MM.1S (cell line): ENCODE data around the gene GADD45B.
"Not testable (repeated sequence)": the region's sequence is repeated elsewhere in the genome, so short reads cannot be mapped to it uniquely, and the experiment has no call there.

ENCODE experiments used
- DNase-seq: peaks from one replicate; pipeline ENCODE4 v3.0.0-alpha.2; 2015
- H2AFZ ChIP-seq: fragments of 300-600 bp; sonication (generic); 2 replicates; pipeline ENCODE4 v1.6.0; 2016; ENCODE audit warnings: antibody characterized with exemption, low read length
- H3F3A ChIP-seq: fragments of 300-600 bp; sonication (generic); 2 replicates; pipeline ENCODE4 v1.6.1; 2016; ENCODE audit warnings: mild to moderate bottlenecking, antibody characterized with exemption, low read length, moderate library complexity, mixed read lengths; ENCODE audit not compliant: insufficient read depth
- H3K27ac ChIP-seq: fragments of 300-600 bp; sonication (generic); 2 replicates; pipeline ENCODE4 v1.5.1; 2016; ENCODE audit warnings: mild to moderate bottlenecking, low read length
- H3K27me3 ChIP-seq: fragments of 300-600 bp; sonication (generic); replicated peaks from 2 replicates; pipeline ENCODE4 v1.6.0; 2016; ENCODE audit warnings: low read length; ENCODE audit not compliant: insufficient read depth
- H3K36me3 ChIP-seq: fragments of 300-600 bp; sonication (generic); replicated peaks from 2 replicates; pipeline ENCODE4 v1.6.1; 2016; ENCODE audit warnings: mild to moderate bottlenecking, low read length, mixed read lengths; ENCODE audit not compliant: insufficient read depth
- H3K4me1 ChIP-seq: fragments of 300-600 bp; sonication (generic); 2 replicates; pipeline ENCODE4 v1.6.1; 2016; ENCODE audit warnings: low read length, mixed read lengths
- H3K4me2 ChIP-seq: fragments of 300-600 bp; sonication (generic); 2 replicates; pipeline ENCODE4 v1.6.0; 2016; ENCODE audit warnings: low read depth, low read length
- H3K4me3 ChIP-seq: fragments of 300-600 bp; sonication (generic); 2 replicates; pipeline ENCODE4 v1.5.1; 2016; ENCODE audit warnings: low read length, mixed read lengths
- H3K79me2 ChIP-seq: fragments of 300-600 bp; sonication (generic); 2 replicates; pipeline ENCODE4 v1.6.1; 2016; ENCODE audit warnings: mixed run types, low read length, mixed read lengths
- H3K9ac ChIP-seq: fragments of 300-600 bp; sonication (generic); 2 replicates; pipeline ENCODE4 v1.6.1; 2016; ENCODE audit warnings: low read length, mixed read lengths
- H3K9me2 ChIP-seq: fragments of 300-600 bp; sonication (generic); replicated peaks from 2 replicates; pipeline ENCODE4 v1.6.1; 2016; ENCODE audit warnings: mild to moderate bottlenecking, low read length, mixed read lengths; ENCODE audit not compliant: insufficient read depth
- H3K9me3 ChIP-seq: fragments of 300-600 bp; sonication (generic); replicated peaks from 2 replicates; pipeline ENCODE4 v1.6.1; 2016; ENCODE audit warnings: mild to moderate bottlenecking, low read length, mixed read lengths; ENCODE audit not compliant: insufficient read depth
- H4K20me1 ChIP-seq: fragments of 300-600 bp; sonication (generic); 2 replicates; pipeline ENCODE4 v1.6.1; 2016; ENCODE audit warnings: mild to moderate bottlenecking, low read length, moderate library complexity, mixed read lengths; ENCODE audit not compliant: insufficient read depth
- CTCF ChIP-seq: fragments of 300-600 bp; sonication (generic); IDR thresholded peaks from 2 replicates; pipeline ENCODE4 v1.5.1; 2016; ENCODE audit warnings: antibody characterized with exemption, low read length, mixed read lengths
- EZH2 ChIP-seq: fragments of 300-600 bp; sonication (generic); optimal IDR thresholded peaks from 2 replicates; pipeline ENCODE3; 2017; ENCODE audit warnings: low read depth, mild to moderate bottlenecking, antibody characterized with exemption, low read length, mixed read lengths
- EZH2phosphoT487 ChIP-seq: fragments of 300-600 bp; sonication (generic); IDR thresholded peaks from 2 replicates; pipeline ENCODE4 v1.6.1; 2018; ENCODE audit warnings: antibody characterized with exemption, low read length

Gene GADD45B

GRCh38 chr19:2514981-2515518, 39.1 kb downstream of the GADD45B start:
- Histone ChIP-seq H3F3A (no peaks in the 10 kb centered on the region), H3K27me3 (no peaks in the 10 kb centered on the region), H3K4me1 (no peaks in the 10 kb centered on the region), H4K20me1 (no peaks in the 10 kb centered on the region), H3K4me2 (no peak overlapping the region), H3K9me2 (no peaks in the 10 kb centered on the region), H3K4me3 (no peak overlapping the region), H3K79me2 (no peaks in the 10 kb centered on the region), H3K9me3 (no peaks in the 10 kb centered on the region), H2AFZ (no peak overlapping the region), H3K36me3 (no peaks in the 10 kb centered on the region), H3K27ac (no peak overlapping the region), H3K9ac (no peak overlapping the region)
- no peak for DNase-seq
- TF ChIP-seq CTCF (no peak), EZH2phosphoT487 (no peak), EZH2 (no peak)

GRCh38 chr19:2516727-2517126, 40.8 kb downstream of the GADD45B start:
- no peak overlapping the region for H2AFZ ChIP-seq
- H3K9ac ChIP-seq, result no peak overlapping the region
- DNase-seq, result no peak

DNA sequence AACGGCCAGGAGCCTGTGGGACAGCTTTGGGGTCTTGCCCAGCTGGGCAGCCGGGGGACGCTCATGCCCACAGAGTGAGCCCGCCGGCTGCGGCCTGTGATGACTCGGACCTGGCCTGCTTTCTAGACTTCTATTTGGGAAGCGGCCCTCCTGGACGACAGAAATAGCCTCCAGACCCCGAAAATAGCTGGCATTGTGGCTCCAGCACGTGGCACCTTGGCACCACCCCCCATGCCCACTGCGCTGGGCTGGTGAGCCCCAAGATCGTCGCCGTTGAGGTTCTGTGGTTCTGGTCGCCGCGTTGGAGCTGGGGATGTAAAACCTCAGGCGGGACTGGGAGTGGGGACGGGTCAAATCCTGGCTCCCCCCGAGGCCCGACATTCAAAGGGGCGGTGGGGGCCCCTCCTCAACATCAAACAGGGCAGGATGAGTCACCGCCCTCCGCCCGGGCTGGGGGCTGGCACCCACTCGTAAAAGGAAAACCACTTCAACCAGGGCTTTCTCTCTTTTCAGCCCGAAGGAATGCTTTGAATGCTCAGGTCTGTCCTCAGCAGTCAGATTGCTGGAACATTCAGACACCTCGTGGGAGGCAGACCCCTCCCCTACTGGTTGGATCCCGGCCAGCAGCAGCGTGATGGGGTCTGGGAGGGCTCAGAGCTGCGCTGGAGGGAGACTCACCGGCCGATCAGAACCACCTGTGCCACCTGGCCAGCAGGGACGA, 42.1 kb downstream of the GADD45B start:
- H2AFZ ChIP-seq, result no peak overlapping the region
- H3K4me3 ChIP-seq, result no peak overlapping the region
- TF ChIP-seq EZH2 (no peak), CTCF (no peak)
- H3K9ac ChIP-seq, result no peak overlapping the region
- H3K9me3 ChIP-seq, result no peaks in the 10 kb centered on the region
- no peaks in the 10 kb centered on the region for H3K9me2 ChIP-seq
- H4K20me1 ChIP-seq, result no peaks in the 10 kb centered on the region
- no peak for DNase-seq
- H3K4me2 ChIP-seq, result no peak overlapping the region
- no peaks in the 10 kb centered on the region for H3K4me1 ChIP-seq
- no peaks in the 10 kb centered on the region for H3K27me3 ChIP-seq
- H3K79me2 ChIP-seq, result no peaks in the 10 kb centered on the region
- H3F3A ChIP-seq, result no peaks in the 10 kb centered on the region
- no peaks in the 10 kb centered on the region for H3K36me3 ChIP-seq
- no peak overlapping the region for H3K27ac ChIP-seq

More at GRCh38 chr19:2516727-2517126, 40.8 kb downstream of the GADD45B start:
- Histone ChIP-seq H3F3A (no peaks in the 10 kb centered on the region), H3K27me3 (no peaks in the 10 kb centered on the region), H3K4me1 (no peaks in the 10 kb centered on the region), H3K36me3 (no peaks in the 10 kb centered on the region), H3K4me2 (no peak overlapping the region), H3K9me3 (no peaks in the 10 kb centered on the region), H3K4me3 (no peak overlapping the region), H4K20me1 (no peaks in the 10 kb centered on the region), H3K79me2 (no peaks in the 10 kb centered on the region), H3K27ac (no peak overlapping the region), H3K9me2 (no peaks in the 10 kb centered on the region)
- TF ChIP-seq EZH2phosphoT487 (no peak), EZH2 (no peak), CTCF (no peak)

DNA sequence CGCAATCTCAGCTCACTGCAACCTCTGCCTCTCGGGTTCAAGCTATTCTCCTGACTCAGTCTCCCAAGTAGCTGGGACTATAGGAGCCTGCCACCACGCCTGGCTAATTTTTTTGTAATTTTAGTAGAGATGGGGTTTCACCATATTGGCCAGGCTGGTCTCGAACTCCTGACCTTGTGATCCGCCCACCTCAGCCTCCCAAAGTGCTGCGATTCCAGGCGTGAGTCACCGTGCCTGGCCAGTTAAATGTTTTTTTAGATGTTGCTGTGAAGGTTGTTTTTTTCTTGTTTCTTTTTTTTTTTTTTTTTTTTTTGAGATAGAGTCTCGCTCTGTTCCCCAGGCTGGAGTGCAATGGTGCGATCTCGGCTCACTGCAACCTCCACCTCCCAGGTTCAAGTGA, 42.9 kb downstream of the GADD45B start:
- not testable (repeated sequence) for H3K9ac ChIP-seq, DNase-seq, H3K4me3 ChIP-seq, H3K9me2 ChIP-seq, H3K4me1 ChIP-seq, H3F3A ChIP-seq, H3K79me2 ChIP-seq, H4K20me1 ChIP-seq, H3K27ac ChIP-seq, H3K4me2 ChIP-seq, H2AFZ ChIP-seq, H3K9me3 ChIP-seq, H3K27me3 ChIP-seq, H3K36me3 ChIP-seq
